MCF 10A (cell line): ENCODE results near the gene XXYLT1. TPM values are rescaled to one million over a fixed set of nuclear protein-coding genes. Genes with fewer than 3 reads are reported as not detected.

Experiments
- BruUV-seq: library from RNA; stranded (reverse); fragments of 400-500 nt; replicated peaks from 2 replicates; lab custom pipeline; 2021; lab: Mats Ljungman, UMichigan
- CTCF ChIA-PET: fragments of 300-600 bp; sonication (Branson Sonifier 250); formaldehyde crosslinking; extraction: SDS; loops from one replicate; lab custom pipeline; 2021; ENCODE audit warnings: antibody characterized with exemption, inconsistent platforms; lab: Yijun Ruan, JAX
- POLR2A ChIA-PET: fragments of 300-600, 350-650 bp; sonication (Branson Sonifier 250); formaldehyde crosslinking; extraction: SDS; loops from one replicate; lab custom pipeline; 2020; ENCODE audit warnings: antibody characterized with exemption, inconsistent platforms; lab: Yijun Ruan, JAX
- DNase-seq: peaks from one replicate; pipeline ENCODE4 v3.0.0-alpha.2; 2018; ENCODE audit not compliant: unreplicated experiment
- H3K27ac Mint-ChIP-seq: one replicate; pipeline ENCODE4 v1.8.0; 2022; ENCODE audit warnings: mild to moderate bottlenecking, low read depth, mixed read lengths; ENCODE audit not compliant: unreplicated experiment
- H3K27me3 Mint-ChIP-seq: one replicate; pipeline ENCODE4 v1.8.0; 2022; ENCODE audit warnings: mixed read lengths; ENCODE audit not compliant: insufficient read depth, unreplicated experiment
- H3K36me3 Mint-ChIP-seq: one replicate; pipeline ENCODE4 v1.8.0; 2022; ENCODE audit warnings: mild to moderate bottlenecking, moderate library complexity, mixed read lengths; ENCODE audit not compliant: insufficient read depth, unreplicated experiment
- H3K4me1 Mint-ChIP-seq: one replicate; pipeline ENCODE4 v1.8.0; 2022; ENCODE audit warnings: mixed read lengths; ENCODE audit not compliant: insufficient read depth, unreplicated experiment
- H3K4me3 Mint-ChIP-seq: one replicate; pipeline ENCODE4 v1.8.0; 2022; ENCODE audit warnings: mild to moderate bottlenecking, moderate library complexity, mixed read lengths; ENCODE audit not compliant: unreplicated experiment
- H3K9me3 Mint-ChIP-seq: one replicate; pipeline ENCODE4 v1.8.0; 2022; ENCODE audit warnings: mixed read lengths; ENCODE audit not compliant: unreplicated experiment
- CTCF ChIP-seq: fragments of 200-600 bp; IDR thresholded peaks from one replicate; pipeline ENCODE4 v1.8.0; 2022; ENCODE audit warnings: antibody characterized with exemption, mild to moderate bottlenecking; ENCODE audit not compliant: unreplicated experiment
- intact Hi-C: fragments of 100-400 bp; cut with micrococcal nuclease; formaldehyde crosslinking; loops from 2 replicates; pipeline ENCODE4 v1.14.1; 2022
- total RNA-seq: library from RNA; stranded (reverse); gene quantifications from 2 replicates; pipeline ENCODE4 v1.2.3, GENCODE V29; 2022

The XXYLT1 gene
- total RNA-seq, 1 experiment from 2014 or later, result 10.0 TPM

- intact Hi-C loops, result no loop called here
- H3K9me3 Mint-ChIP-seq, result no peaks in the 10 kb centered on the region
- ChIA-PET POLR2A (interaction anchor here (0.6 to 1.3 kb wide), 3 partner anchors 20 to 37 kb away, joined by 3 to 5 read pairs (median 3); no protein-coding TSS in a partner anchor), CTCF (no interaction called here)
- no peak for DNase-seq
- BruUV-seq, result no TSS peak
- peaks cover 10% of the 10 kb centered on the region for H3K36me3 Mint-ChIP-seq
- H3K4me3 Mint-ChIP-seq, result no peak overlapping the region
- H3K4me1 Mint-ChIP-seq, result no peaks in the 10 kb centered on the region
- no peak overlapping the region for H3K27ac Mint-ChIP-seq
- no peaks in the 10 kb centered on the region for H3K27me3 Mint-ChIP-seq
- TF ChIP-seq CTCF, result no peak
These were observed 35.4 kb upstream of the XXYLT1 start for GRCh38 chr3:195306369-195306768.

- BruUV-seq, result no TSS peak
- no peak for TF ChIP-seq CTCF
- CTCF ChIA-PET, result interaction anchor here (1.2 to 2.4 kb wide), 2 partner anchors 31 to 33 kb away, joined by 3 to 8 read pairs; partner anchors contain the start of gene XXYLT1
- intact Hi-C loops, result no loop called here
- Mint-ChIP-seq H3K27ac (no peak overlapping the region), H3K9me3 (no peaks in the 10 kb centered on the region), H3K36me3 (peaks cover 46% of the 10 kb centered on the region), H3K4me1 (no peaks in the 10 kb centered on the region), H3K27me3 (no peaks in the 10 kb centered on the region), H3K4me3 (no peak overlapping the region)
- POLR2A ChIA-PET, result interaction anchor here (0.7 to 1.2 kb wide), 2 partner anchors 140 to 144 kb away, joined by 3 to 5 read pairs; no protein-coding TSS in a partner anchor
- no peak for DNase-seq
These were observed 31.5 kb upstream of the XXYLT1 start for GRCh38 chr3:195302431-195302830.

- TF ChIP-seq CTCF, result no peak
- BruUV-seq, result no TSS peak
- intact Hi-C loops, result no loop called here
- POLR2A ChIA-PET, result no interaction called here
- DNase-seq, result no peak
- H3K27me3 Mint-ChIP-seq, result no peaks in the 10 kb centered on the region
- CTCF ChIA-PET, result no interaction called here
- H3K36me3 Mint-ChIP-seq, result peaks cover 69% of the 10 kb centered on the region
- H3K27ac Mint-ChIP-seq, result no peak overlapping the region
- no peak overlapping the region for H3K4me3 Mint-ChIP-seq
- no peaks in the 10 kb centered on the region for H3K4me1 Mint-ChIP-seq
- H3K9me3 Mint-ChIP-seq, result no peaks in the 10 kb centered on the region
These were observed 26.5 kb upstream of the XXYLT1 start for GRCh38 chr3:195297446-195297845.

GRCh38 chr3:195296662-195297061 is 25.7 kb upstream of the XXYLT1 start:
- Mint-ChIP-seq H3K36me3 (peaks cover 75% of the 10 kb centered on the region), H3K4me3 (no peak overlapping the region), H3K4me1 (no peaks in the 10 kb centered on the region), H3K27ac (no peak overlapping the region), H3K27me3 (no peaks in the 10 kb centered on the region), H3K9me3 (no peaks in the 10 kb centered on the region)
- intact Hi-C loops, result no loop called here
- CTCF ChIA-PET, result no interaction called here
- no peak for DNase-seq
- TF ChIP-seq CTCF, result no peak
- no TSS peak for BruUV-seq
- POLR2A ChIA-PET, result no interaction called here
